Mucosa of descending colon (tissue), 3 donors: Measurements from ENCODE around the gene LAMTOR1. TPM values are rescaled to one million over a fixed set of nuclear protein-coding genes. Genes with fewer than 3 reads are reported as not detected.
A peak's percentile ranks its signal among the peaks of the same experiment; 100 is the strongest.
"Not testable (repeated sequence)": the region's sequence is repeated elsewhere in the genome, so short reads cannot be mapped to it uniquely, and the experiment has no call there.

Source experiments
- ATAC-seq: fragments of 200-7000 bp; cut with Tn5 transposase; one replicate; pipeline ENCODE4 v1.9.1; 2020; ENCODE audit warnings: mild to moderate bottlenecking, moderate library complexity
- DNase-seq, 3 donors: peaks; one replicate each; pipeline ENCODE4 v3.0.0-alpha.2; 2020
- H3K36me3 ChIP-seq: fragments of 200-600 bp; one replicate; pipeline ENCODE4 v1.8.0; 2021; ENCODE audit warnings: low read depth, mild to moderate bottlenecking
- H3K4me1 ChIP-seq: fragments of 200-600 bp; one replicate; pipeline ENCODE4 v1.8.0; 2021; ENCODE audit warnings: low read depth, mild to moderate bottlenecking
- H3K4me3 ChIP-seq: fragments of 200-600 bp; one replicate; pipeline ENCODE4 v1.8.0; 2021; ENCODE audit warnings: mild to moderate bottlenecking
- H3K9me3 ChIP-seq: fragments of 200-600 bp; one replicate; pipeline ENCODE4 v1.8.0; 2021; ENCODE audit warnings: mild to moderate bottlenecking
- intact Hi-C, 2 donors: fragments of 100-400 bp; cut with DNase I in 1 of 2; cut with micrococcal nuclease in 1 of 2; formaldehyde crosslinking; loops; one replicate each; pipeline versions ENCODE4 v1.11.0 to v1.11.1; 2022; cut with DNase I, micrococcal nuclease
- total RNA-seq, 3 donors: library from RNA; stranded (reverse); fragmentation: NEBNext Ultra II Directional in 2 of 3; extraction: Animal tissue kit (Norgen Biotek cat#: 25700) in 2 of 3; gene quantifications; one replicate each; pipeline versions ENCODE4 v1.2.1 to v1.2.4, GENCODE V29; 2021 to 2023
- TF ChIP-seq, protein P1 (sequence below): fragments of 200-600 bp; IDR thresholded peaks from one replicate; pipeline ENCODE4 v1.8.0; 2022; ENCODE audit warnings: antibody characterized with exemption, mild to moderate bottlenecking
- donor health status: DM: no; HTN: no; CAD: no; lungs with moderate emphysema.
- donor health status: DM: no; HTN: no; CAD: no.
- donor health status: DM: no; HTN: yes; CAD: no.

The LAMTOR1 gene
- total RNA-seq, 3 donors from 2014 or later, result 82.0 to 114 (median 107) TPM

DNA sequence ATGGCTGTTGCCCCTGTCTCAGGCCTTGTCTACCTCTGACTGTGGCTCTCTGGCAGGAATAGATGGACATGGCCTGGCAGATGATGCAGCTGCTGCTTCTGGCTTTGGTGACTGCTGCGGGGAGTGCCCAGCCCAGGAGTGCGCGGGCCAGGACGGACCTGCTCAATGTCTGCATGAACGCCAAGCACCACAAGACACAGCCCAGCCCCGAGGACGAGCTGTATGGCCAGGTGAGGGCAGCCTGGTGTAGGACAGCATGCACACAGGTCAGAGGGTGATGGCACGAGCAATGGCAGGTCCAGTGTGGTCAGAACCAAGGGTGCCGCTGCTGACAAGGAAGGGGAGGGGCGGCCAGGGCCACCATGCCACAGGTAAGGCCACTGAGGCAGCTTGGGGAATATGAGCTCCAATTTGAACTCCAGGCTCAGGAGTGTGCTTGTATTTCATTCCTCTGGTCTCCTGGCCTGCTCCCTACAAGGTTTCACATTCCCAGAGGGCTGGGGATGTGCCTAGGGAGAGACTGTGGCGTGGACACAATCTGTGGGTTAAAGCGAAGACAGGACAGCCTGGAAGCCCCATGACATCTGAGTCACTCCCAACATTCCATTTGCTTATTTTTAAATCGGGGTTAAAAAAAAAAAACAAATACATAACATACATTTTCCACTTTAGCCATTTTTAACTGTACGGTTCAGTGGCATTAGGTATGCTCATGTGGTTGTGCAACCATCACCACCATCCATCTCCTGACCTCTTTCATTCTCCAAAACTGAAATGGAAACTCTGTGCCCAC lies 33.0 kb upstream of the LAMTOR1 start:
- DNase-seq (no peak), ATAC-seq (no peak)
- H3K9me3 ChIP-seq, result no peaks in the 10 kb centered on the region
- no peak overlapping the region for H3K4me3 ChIP-seq
- H3K36me3 ChIP-seq, result no peaks in the 10 kb centered on the region
- intact Hi-C loops, result no loop called here
- TF ChIP-seq, protein P1, sequence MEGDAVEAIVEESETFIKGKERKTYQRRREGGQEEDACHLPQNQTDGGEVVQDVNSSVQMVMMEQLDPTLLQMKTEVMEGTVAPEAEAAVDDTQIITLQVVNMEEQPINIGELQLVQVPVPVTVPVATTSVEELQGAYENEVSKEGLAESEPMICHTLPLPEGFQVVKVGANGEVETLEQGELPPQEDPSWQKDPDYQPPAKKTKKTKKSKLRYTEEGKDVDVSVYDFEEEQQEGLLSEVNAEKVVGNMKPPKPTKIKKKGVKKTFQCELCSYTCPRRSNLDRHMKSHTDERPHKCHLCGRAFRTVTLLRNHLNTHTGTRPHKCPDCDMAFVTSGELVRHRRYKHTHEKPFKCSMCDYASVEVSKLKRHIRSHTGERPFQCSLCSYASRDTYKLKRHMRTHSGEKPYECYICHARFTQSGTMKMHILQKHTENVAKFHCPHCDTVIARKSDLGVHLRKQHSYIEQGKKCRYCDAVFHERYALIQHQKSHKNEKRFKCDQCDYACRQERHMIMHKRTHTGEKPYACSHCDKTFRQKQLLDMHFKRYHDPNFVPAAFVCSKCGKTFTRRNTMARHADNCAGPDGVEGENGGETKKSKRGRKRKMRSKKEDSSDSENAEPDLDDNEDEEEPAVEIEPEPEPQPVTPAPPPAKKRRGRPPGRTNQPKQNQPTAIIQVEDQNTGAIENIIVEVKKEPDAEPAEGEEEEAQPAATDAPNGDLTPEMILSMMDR, result no peak
- H3K4me1 ChIP-seq, result no peaks in the 10 kb centered on the region

DNA sequence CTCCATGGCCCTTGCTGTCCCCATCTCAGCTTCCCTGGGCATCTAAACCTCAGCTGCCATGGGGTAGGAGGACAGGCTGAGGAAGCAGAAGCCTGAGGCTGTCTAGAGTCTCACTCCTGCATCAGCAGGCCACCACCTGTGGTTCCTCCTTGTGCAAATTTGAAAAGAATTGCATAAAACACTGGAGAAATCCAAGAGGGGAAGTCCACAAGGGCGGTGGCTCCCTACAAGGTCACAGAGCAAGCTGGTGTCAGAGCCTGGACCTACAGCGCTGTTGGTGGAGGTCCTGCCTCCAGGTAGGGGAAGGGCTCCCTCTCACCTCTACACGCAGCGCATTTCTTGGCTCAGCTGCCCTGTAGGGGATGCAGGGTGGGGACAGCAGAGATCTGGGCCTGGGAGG lies 32.4 kb upstream of the LAMTOR1 start, which contains the start of gene FOLR3:
TSS of gene FOLR3 (plus strand) at position 253 of the 400 bp plus-strand sequence. CDS start 228 bp downstream, outside the sequence.
- H3K4me1 ChIP-seq, intact Hi-C loops, H3K36me3 ChIP-seq, H3K9me3 ChIP-seq, DNase-seq, H3K4me3 ChIP-seq: not testable (repeated sequence)
- ATAC-seq, result peak; percentile 25

DNA sequence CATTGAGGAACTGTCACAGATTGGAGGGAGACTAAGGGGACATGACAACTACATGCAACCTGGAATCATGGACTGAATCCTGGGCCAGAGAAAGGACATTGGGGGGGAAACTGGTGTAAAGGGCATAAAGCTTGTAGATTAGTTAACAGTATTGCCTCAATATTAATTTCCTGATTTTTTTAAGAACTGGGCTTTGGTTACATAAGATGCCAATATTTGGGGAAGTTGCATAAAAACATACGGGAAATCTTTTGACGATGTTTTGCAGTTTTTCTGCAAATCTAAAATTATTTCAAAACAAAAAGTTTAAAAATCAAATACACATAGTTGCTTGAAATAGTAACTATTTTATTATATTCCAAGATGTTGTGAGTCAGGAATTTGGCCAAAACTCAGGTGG lies 29.5 kb upstream of the LAMTOR1 start:
- DNase-seq (no peak), ATAC-seq (no peak)
- intact Hi-C loops, result no loop called here
- Histone ChIP-seq H3K4me1 (no peaks in the 10 kb centered on the region), H3K9me3 (peaks cover 4% of the 10 kb centered on the region), H3K36me3 (no peaks in the 10 kb centered on the region), H3K4me3 (no peak overlapping the region)
- TF ChIP-seq, protein P1, result no peak

DNA sequence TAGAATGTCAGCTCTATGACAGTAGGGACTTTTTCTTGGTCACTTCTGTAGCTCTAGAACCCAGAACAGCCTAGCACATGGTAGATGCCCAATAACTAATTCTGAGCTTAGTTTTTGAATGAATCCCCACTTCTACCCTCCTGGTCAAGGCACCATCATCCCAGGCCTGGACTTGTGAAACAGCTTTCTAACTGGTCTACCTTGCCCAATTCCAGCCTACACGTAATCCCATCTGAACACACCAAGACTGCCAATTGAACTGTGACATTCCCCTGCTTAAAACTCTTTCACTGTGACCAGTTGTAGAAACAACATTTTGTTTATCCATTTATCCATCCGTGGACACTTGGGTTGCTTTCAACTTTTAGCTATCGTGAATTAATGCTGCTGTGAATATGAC lies 26.3 kb upstream of the LAMTOR1 start:
- TF ChIP-seq, protein P1, result no peak
- no peak for ATAC-seq

DNA sequence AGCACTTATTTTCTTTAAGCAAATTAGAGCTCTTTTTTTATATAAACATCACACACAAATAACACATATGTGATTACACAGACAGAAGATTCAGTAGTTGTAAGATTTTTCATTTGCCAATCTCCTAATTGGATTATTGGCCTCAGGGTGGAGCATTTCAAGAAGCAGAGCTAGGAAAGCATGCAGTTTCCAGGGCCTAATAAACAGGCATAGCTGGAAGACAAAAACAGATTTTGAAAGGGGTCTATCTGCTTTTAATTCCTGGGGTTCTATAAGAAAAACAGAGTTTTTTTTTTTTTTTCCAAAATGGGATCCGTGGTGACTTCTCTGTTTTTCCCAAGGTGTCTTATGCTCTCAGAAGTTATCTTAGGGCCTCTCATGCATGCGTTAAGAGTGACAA lies 24.8 kb upstream of the LAMTOR1 start:
- no peaks in the 10 kb centered on the region for H3K4me1 ChIP-seq
- TF ChIP-seq, protein P1, result no peak
- H3K36me3 ChIP-seq, result no peaks in the 10 kb centered on the region
- intact Hi-C loops, result no loop called here
- H3K4me3 ChIP-seq, result no peak overlapping the region
- H3K9me3 ChIP-seq, result peaks cover 4% of the 10 kb centered on the region
- DNase-seq (no peak), ATAC-seq (no peak)

More for the DNA sequence above, 26.3 kb upstream of the LAMTOR1 start:
- intact Hi-C loops, result no loop called here
- DNase-seq, result no peak
- Histone ChIP-seq H3K36me3 (no peaks in the 10 kb centered on the region), H3K4me1 (no peaks in the 10 kb centered on the region), H3K9me3 (peaks cover 4% of the 10 kb centered on the region), H3K4me3 (no peak overlapping the region)

DNA sequence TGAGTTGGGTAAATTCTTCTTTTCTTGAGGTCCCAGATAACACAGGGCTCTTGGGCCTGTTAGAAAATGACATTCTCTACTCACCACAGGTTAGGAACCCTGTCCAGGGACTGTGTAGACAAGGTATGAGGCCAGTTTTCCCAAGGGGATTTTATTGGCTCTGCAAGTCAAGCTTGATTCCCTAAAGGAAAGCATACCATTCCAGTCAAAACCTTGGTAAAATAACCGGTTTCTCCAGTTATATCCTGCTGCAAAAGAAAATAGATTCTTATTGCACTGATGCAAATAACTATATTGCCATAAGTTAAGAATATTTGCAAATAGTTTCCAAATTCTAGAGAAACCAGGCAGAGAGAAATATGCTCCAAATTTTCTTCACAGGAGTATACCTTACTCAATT lies 22.9 kb upstream of the LAMTOR1 start:
- intact Hi-C loops, result no loop called here
- no peaks in the 10 kb centered on the region for H3K4me1 ChIP-seq

More for the DNA sequence above, 22.9 kb upstream of the LAMTOR1 start:
- DNase-seq, result no peak
- ATAC-seq, result no peak
- no peak overlapping the region for H3K4me3 ChIP-seq
- H3K9me3 ChIP-seq, result peaks cover 4% of the 10 kb centered on the region
- TF ChIP-seq, protein P1, result no peak
- no peaks in the 10 kb centered on the region for H3K36me3 ChIP-seq
